Fibroblast of villous mesenchyme (primary cell): Measurements from ENCODE around the gene GRIK2. TPM values are rescaled to one million over a fixed set of nuclear protein-coding genes. Genes with fewer than 3 reads are reported as not detected.

Experiments
- DNase-seq: peaks from one replicate; pipeline ENCODE4 v3.0.0-alpha.2; 2010; ENCODE audit warnings: low read depth
- H3K4me3 ChIP-seq: 2 replicates; pipeline ENCODE4 v1.5.1; 2011; ENCODE audit warnings: low read depth, mild to moderate bottlenecking, low read length
- total RNA-seq: library from RNA; depleted of rRNA; stranded (reverse); fragments of >200 nt; gene quantifications from 2 replicates; pipeline ENCODE4 v1.2.3, GENCODE V29; 2012
- TF ChIP-seq, protein P1 (sequence below): IDR thresholded peaks from 2 replicates; pipeline ENCODE4 v1.5.1; 2012; ENCODE audit warnings: low read depth, mild to moderate bottlenecking, low read length; ENCODE audit not compliant: insufficient read depth

The GRIK2 gene
- total RNA-seq, 1 donor = 15.1 TPM

DNA sequence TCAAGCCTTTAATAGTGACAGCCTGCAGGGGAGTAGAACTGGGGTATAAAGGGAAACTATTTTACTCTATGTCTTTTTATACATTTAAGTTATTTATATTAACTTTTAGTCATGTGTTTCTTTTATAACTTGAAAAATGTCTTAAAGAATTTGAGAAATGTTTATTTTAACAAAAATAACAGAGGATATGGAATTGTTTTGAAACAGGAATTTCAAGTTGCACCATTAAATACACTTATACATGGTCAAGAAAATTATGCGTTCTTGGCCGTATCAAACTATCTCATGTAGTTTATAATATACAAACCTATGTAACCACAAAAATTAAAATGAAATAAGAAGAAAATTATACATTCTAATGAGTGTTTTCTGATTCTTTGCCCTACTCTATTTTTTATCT lies 282.7 kb downstream of the GRIK2 start:
- TF ChIP-seq, protein P1, sequence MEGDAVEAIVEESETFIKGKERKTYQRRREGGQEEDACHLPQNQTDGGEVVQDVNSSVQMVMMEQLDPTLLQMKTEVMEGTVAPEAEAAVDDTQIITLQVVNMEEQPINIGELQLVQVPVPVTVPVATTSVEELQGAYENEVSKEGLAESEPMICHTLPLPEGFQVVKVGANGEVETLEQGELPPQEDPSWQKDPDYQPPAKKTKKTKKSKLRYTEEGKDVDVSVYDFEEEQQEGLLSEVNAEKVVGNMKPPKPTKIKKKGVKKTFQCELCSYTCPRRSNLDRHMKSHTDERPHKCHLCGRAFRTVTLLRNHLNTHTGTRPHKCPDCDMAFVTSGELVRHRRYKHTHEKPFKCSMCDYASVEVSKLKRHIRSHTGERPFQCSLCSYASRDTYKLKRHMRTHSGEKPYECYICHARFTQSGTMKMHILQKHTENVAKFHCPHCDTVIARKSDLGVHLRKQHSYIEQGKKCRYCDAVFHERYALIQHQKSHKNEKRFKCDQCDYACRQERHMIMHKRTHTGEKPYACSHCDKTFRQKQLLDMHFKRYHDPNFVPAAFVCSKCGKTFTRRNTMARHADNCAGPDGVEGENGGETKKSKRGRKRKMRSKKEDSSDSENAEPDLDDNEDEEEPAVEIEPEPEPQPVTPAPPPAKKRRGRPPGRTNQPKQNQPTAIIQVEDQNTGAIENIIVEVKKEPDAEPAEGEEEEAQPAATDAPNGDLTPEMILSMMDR = no peak
- H3K4me3 ChIP-seq = no peak overlapping the region
- no peak for DNase-seq

DNA sequence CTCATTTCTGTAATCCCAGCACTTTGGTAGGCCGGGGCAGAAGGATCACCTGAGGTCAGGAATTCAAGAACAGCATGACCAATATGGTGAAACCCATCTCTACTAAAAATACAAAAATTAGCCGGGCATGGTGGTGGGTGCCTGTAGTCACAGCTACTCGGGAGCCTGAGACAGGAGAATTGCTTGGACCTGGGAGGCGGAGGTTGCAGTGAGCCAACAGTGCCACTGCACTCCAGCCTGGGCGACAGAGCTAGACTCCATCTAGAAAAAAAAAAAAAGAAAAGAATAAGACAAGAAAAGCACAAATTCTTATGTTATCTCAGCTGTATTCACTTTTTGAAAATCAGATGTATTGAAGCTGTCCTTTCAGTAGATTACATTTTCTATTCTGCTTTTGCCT lies 289.4 kb downstream of the GRIK2 start:
- TF ChIP-seq, protein P1 = no peak
- DNase-seq = no peak

DNA sequence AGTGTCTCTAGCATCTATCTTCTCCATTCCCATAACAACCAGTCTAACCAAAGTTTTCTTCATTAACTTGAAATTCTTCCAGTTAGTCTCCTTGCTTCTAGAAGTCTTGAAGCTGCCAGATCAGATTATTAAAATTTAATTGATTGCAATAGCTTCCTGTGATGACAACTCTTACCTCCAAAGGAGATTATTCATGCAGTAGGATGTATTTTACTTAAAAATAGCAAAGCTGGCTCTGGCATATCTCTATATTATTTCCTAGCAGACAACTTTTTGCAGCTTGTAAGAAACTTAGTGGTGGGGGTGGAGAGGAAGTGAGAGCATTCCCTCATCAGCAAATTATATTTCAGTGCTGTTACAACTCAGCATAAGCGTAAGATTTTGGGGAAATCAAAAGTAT lies 290.4 kb downstream of the GRIK2 start:
- no peak for DNase-seq
- no peak overlapping the region for H3K4me3 ChIP-seq
- TF ChIP-seq, protein P1 = no peak

More for the DNA sequence above, 289.4 kb downstream of the GRIK2 start:
- H3K4me3 ChIP-seq = no peak overlapping the region

DNA sequence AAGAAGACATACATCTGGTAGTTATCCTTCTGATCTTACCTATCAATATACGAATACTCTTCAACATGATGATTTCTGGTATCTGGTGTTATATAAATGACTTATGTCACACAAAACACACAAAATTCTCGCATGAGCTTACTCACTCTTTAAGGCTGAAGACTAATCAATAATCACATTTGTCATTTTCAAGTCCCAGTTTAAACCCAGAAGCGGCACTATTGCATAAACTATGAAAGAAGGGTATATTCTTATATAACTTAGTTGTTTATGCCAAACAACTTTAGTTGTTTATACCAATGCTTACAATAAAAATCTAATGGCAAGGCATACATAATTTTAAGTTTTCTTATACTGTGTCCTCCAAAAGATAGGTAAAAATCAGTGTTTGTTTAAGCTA lies 293.1 kb downstream of the GRIK2 start:
- no peak for DNase-seq
- H3K4me3 ChIP-seq = no peak overlapping the region
- TF ChIP-seq, protein P1 = no peak

DNA sequence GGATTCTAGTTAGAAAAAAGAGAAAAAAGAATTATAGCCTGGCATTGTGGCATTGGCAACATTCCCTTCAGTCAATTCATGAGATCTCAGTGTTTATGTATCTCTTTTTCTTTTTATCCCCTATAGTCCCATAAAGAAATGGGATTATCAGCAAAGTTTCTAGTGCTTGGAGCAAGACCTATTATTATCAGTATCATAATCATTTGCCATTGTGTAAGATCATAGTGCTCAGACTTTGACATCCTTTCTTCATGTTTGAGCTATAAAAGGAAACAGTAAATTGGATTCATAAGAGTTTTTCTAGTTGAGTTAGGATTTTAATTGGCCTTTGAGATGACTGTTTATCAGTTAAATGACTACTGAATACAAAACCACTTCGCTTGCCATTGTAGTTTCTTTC lies 295.6 kb downstream of the GRIK2 start:
- TF ChIP-seq, protein P1 = no peak
- H3K4me3 ChIP-seq = no peak overlapping the region
- DNase-seq = no peak

DNA sequence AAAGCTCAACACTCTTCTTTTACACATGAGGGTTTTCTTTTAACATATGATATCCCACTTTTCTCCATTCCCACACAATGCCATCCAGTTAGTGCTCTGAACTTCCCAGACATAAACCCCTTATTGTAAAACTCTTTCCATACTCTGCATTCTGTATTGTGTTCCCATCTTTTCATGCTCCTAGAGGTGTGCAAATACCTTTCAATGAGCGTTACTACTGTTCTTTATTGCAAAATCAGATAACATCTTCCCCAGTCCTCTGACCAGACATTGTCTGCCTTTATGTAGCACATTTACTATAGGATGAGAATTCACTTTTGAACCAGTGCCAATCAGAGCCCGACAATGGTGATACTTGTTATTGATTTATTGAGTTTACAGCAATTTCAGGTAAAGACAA lies 296.2 kb downstream of the GRIK2 start:
- no peak for DNase-seq
- TF ChIP-seq, protein P1 = no peak

DNA sequence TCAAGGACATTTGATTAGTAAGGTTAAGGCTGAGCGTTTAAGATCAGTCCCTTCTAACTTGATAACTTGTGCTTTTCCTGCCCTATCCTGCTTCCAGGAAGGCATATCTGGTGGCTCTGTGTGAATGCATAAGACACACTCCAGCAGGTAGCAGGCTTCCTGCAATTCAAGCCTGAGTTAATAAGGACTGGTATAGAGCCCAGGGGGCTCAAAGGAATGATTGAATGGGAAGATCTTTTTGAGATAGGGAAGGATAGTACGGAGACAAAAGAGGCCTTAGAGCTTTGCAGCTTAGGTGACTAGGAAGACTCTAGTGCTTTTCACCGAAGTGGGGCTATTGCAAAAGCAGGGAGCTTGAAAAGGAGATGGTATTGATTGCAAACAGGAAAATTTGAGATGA lies 307.1 kb downstream of the GRIK2 start:
- DNase-seq = no peak
- H3K4me3 ChIP-seq = no peak overlapping the region
- TF ChIP-seq, protein P1 = no peak

More for the DNA sequence above, 296.2 kb downstream of the GRIK2 start:
- no peak overlapping the region for H3K4me3 ChIP-seq
